GM12864 (cell line): ENCODE results near the gene REXO4.

Experiments
- DNase-seq: peaks from one replicate; pipeline ENCODE4 v3.0.0-alpha.2; 2011; ENCODE audit warnings: low read depth
- H3K4me3 ChIP-seq: 2 replicates; pipeline ENCODE4 v1.5.1; 2011; ENCODE audit warnings: mild to moderate bottlenecking, low read depth, low read length, control low read depth
- TF ChIP-seq, protein P1 (sequence below): IDR thresholded peaks from 2 replicates; pipeline ENCODE4 v1.5.1; 2011; ENCODE audit warnings: low read depth, mild to moderate bottlenecking, moderate library complexity, low read length, control low read depth, inconsistent platforms; ENCODE audit errors: missing control alignments

Gene REXO4

GRCh38 chr9:133361507-133362092 lies 56.2 kb downstream of the REXO4 start:
- no peak for DNase-seq
- TF ChIP-seq, protein P1, sequence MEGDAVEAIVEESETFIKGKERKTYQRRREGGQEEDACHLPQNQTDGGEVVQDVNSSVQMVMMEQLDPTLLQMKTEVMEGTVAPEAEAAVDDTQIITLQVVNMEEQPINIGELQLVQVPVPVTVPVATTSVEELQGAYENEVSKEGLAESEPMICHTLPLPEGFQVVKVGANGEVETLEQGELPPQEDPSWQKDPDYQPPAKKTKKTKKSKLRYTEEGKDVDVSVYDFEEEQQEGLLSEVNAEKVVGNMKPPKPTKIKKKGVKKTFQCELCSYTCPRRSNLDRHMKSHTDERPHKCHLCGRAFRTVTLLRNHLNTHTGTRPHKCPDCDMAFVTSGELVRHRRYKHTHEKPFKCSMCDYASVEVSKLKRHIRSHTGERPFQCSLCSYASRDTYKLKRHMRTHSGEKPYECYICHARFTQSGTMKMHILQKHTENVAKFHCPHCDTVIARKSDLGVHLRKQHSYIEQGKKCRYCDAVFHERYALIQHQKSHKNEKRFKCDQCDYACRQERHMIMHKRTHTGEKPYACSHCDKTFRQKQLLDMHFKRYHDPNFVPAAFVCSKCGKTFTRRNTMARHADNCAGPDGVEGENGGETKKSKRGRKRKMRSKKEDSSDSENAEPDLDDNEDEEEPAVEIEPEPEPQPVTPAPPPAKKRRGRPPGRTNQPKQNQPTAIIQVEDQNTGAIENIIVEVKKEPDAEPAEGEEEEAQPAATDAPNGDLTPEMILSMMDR, result no peak
- H3K4me3 ChIP-seq, result no peak overlapping the region

DNA sequence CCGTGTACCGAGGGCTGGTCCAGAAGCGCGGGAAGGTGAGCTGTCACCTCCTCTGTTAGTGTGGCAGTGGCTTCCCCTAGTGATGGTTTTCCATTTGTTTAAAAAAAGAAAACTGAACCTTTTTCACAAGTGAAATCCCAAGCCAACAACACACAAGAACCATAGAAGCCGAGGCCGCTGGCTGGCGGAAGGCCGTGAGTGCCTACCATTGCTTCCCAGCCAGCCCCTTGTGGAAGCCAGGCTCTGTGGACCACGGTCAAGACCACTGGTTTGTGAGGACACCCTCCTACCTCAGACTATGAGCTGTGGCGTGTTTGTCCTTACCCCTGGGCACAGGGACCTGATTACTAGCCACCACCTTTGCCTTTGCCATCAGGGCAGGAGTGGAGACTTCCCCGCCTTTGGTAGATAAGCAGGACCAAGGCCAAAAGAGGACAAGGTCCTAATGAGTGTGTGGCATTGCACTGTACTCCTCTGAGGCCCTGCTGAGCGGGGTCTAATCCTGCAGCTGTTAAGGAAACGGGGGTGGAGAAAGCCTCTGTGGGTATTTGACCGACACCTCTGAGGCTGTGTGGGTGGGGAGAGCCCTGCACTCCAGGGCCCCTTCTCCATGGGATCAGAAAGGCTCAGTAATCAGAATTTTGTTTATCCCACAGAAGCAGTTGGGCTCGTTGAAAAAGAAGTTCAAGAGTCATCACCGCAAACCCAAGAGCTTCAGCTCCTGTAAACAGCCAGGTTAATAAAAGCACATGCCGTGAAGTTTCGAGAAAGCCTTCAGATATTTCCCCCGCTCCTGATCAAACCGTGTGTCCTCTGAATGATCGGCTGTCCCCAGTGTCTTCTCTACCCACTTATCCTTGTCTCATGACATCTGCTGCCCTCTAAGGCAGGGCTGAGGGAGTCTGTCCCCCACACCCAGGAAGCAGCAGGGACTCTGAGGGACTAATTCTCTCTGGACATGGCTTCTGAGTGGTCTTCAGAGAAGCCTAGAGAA lies 57.1 kb downstream of the REXO4 start:
- TF ChIP-seq, protein P1, result no peak
- H3K4me3 ChIP-seq, result no peak overlapping the region
- DNase-seq, result no peak

GRCh38 chr9:133359399-133360175 lies 58.2 kb downstream of the REXO4 start:
- TF ChIP-seq, protein P1, result peak; percentile 19
- H3K4me3 ChIP-seq, result no peak overlapping the region
- DNase-seq, result no peak

DNA sequence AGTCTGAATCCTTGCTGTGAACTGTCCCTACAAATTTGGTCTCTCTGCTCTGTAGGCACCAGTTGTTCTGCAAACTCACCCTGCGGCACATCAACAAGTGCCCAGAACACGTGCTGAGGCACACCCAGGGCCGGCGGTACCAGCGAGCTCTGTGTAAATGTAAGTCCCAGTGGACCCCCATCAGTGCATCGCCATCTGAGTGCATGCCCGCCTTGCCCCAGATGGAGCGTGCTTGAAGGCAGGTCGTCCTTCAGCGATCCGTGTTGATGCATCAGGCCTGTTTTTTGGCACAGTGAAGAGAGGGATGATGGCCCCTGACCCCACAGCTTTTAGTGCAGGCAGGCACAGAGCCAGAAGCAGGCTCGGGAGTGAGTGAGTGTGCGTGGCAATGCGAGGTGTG lies 60.2 kb downstream of the REXO4 start:
- DNase-seq, result no peak
- no peak overlapping the region; the same call in 1 of the 2 replicates for H3K4me3 ChIP-seq
- TF ChIP-seq, protein P1, result no peak

GRCh38 chr9:133356391-133357091 lies 61.3 kb downstream of the REXO4 start, which contains the start of the genes SURF1 and SURF2:
Gene SURF1 (minus strand): TSS chr9:133356487. CDS start chr9:133356453, 34 bp downstream.
Gene SURF2 (plus strand): TSS chr9:133356550. CDS start chr9:133356593, 43 bp downstream.
- TF ChIP-seq, protein P1, result no peak
- peak within 1 kb of the TSS; percentile 61 for H3K4me3 ChIP-seq
- no peak for DNase-seq
